RWPE2 (cell line): ENCODE results near the gene PCDHGB2.
A peak's percentile ranks its signal among the peaks of the same experiment; 100 is the strongest.
"Not testable (repeated sequence)": the region's sequence is repeated elsewhere in the genome, so short reads cannot be mapped to it uniquely, and the experiment has no call there.

Experiments used
- ATAC-seq: fragments of 200-7000 bp; cut with Tn5 transposase; 3 replicates; pipeline ENCODE4 v1.9.1; 2021; ENCODE audit warnings: low read depth
- DNase-seq: peaks from one replicate; pipeline ENCODE4 v3.0.0-alpha.2; 2020; ENCODE audit warnings: low spot score
- H3K27ac ChIP-seq: fragments of 450-650 bp; 2 replicates; pipeline ENCODE4 v1.5.1; 2017; ENCODE audit warnings: mild to moderate bottlenecking; ENCODE audit not compliant: poor library complexity, severe bottlenecking
- H3K27me3 ChIP-seq: fragments of 250-450 bp; sonication (Bioruptor Pico); 2 replicates; pipeline ENCODE4 v1.5.1; 2021; ENCODE audit warnings: mild to moderate bottlenecking, moderate library complexity; ENCODE audit not compliant: insufficient read depth, poor library complexity, severe bottlenecking
- H3K36me3 ChIP-seq: fragments of 250-450 bp; sonication (Bioruptor Pico); 2 replicates; pipeline ENCODE4 v1.5.1; 2020; ENCODE audit warnings: low read depth, mild to moderate bottlenecking, moderate library complexity
- H3K4me1 ChIP-seq: fragments of 250-450 bp; sonication (Bioruptor Pico); 2 replicates; pipeline ENCODE4 v1.5.1; 2021; ENCODE audit warnings: mild to moderate bottlenecking, moderate library complexity; ENCODE audit not compliant: insufficient read depth, poor library complexity, severe bottlenecking
- H3K4me3 ChIP-seq: fragments of 250-450 bp; sonication (Bioruptor Pico); 2 replicates; pipeline ENCODE4 v1.5.1; 2021; ENCODE audit warnings: mild to moderate bottlenecking, moderate library complexity; ENCODE audit not compliant: severe bottlenecking
- H3K9me3 ChIP-seq: fragments of 250-450 bp; sonication (Bioruptor Pico); 2 replicates; pipeline ENCODE4 v1.5.1; 2021; ENCODE audit warnings: mild to moderate bottlenecking, moderate library complexity; ENCODE audit not compliant: severe bottlenecking
- CTCF ChIP-seq: fragments of 450-650 bp; IDR thresholded peaks from one replicate; pipeline ENCODE4 v1.5.1; 2017; ENCODE audit warnings: mild to moderate bottlenecking, moderate library complexity; ENCODE audit not compliant: poor library complexity, severe bottlenecking

PCDHGB2 gene

GRCh38 chr5:141359790-141360426, at the start of gene PCDHGB2:
TSS of gene PCDHGB2 (plus strand) at chr5:141359994. CDS start at chr5:141360136, 142 bp downstream.
- peaks cover 12% of the 10 kb centered on the region for H3K9me3 ChIP-seq
- H3K4me3 ChIP-seq = peak within 1 kb of the TSS; percentile 18
- no peaks in the 10 kb centered on the region for H3K36me3 ChIP-seq
- peak; percentile 60 for TF ChIP-seq CTCF
- H3K27ac ChIP-seq = no peak within 1 kb of the TSS
- ATAC-seq (peak; percentile 46; the same call in 1 of the 3 replicates), DNase-seq (no peak)
- H3K27me3 ChIP-seq = peaks cover 91% of the 10 kb centered on the region
- H3K4me1 ChIP-seq = peaks cover 3% of the 10 kb centered on the region

GRCh38 chr5:141313711-141314110, 46.1 kb upstream of the PCDHGB2 start:
- H3K4me3 ChIP-seq = no peak overlapping the region
- H3K4me1 ChIP-seq = no peaks in the 10 kb centered on the region
- DNase-seq = no peak
- TF ChIP-seq CTCF = no peak
- H3K27me3 ChIP-seq = no peaks in the 10 kb centered on the region
- H3K27ac ChIP-seq = no peak overlapping the region
- peaks cover 22% of the 10 kb centered on the region for H3K9me3 ChIP-seq
- ATAC-seq = no peak
- peaks cover 10% of the 10 kb centered on the region for H3K36me3 ChIP-seq

- not testable (repeated sequence) for H3K4me3 ChIP-seq, H3K27me3 ChIP-seq, ATAC-seq, DNase-seq, H3K27ac ChIP-seq, H3K4me1 ChIP-seq
- peaks cover 36% of the 10 kb centered on the region for H3K9me3 ChIP-seq
- peaks cover 24% of the 10 kb centered on the region for H3K36me3 ChIP-seq
These were observed 42.8 kb upstream of the PCDHGB2 start for GRCh38 chr5:141316963-141317362.

GRCh38 chr5:141319202-141319601, 40.6 kb upstream of the PCDHGB2 start:
- TF ChIP-seq CTCF = no peak
- Histone ChIP-seq H3K4me1 (no peaks in the 10 kb centered on the region), H3K4me3 (no peak overlapping the region), H3K27me3 (no peaks in the 10 kb centered on the region), H3K27ac (no peak overlapping the region), H3K36me3 (peaks cover 24% of the 10 kb centered on the region), H3K9me3 (peaks cover 36% of the 10 kb centered on the region)
- no peak for ATAC-seq
- DNase-seq = no peak

- DNase-seq = no peak
- peaks cover 36% of the 10 kb centered on the region for H3K9me3 ChIP-seq
- no peak for ATAC-seq
- peaks cover 24% of the 10 kb centered on the region for H3K36me3 ChIP-seq
- H3K27me3 ChIP-seq = no peaks in the 10 kb centered on the region
- H3K4me3 ChIP-seq = peak overlapping the region; percentile 57
- peak overlapping the region; percentile 83 for H3K27ac ChIP-seq
- TF ChIP-seq CTCF = no peak
- no peaks in the 10 kb centered on the region for H3K4me1 ChIP-seq
These were observed 40.1 kb upstream of the PCDHGB2 start for GRCh38 chr5:141319699-141320098.
